AG20443 (cell line): ENCODE measurements around the gene COL4A2.
"Not testable (repeated sequence)": the region's sequence is repeated elsewhere in the genome, so short reads cannot be mapped to it uniquely, and the experiment has no call there.

Source experiments
- DNase-seq: peaks from one replicate; pipeline ENCODE4 v3.0.0; 2012; ENCODE audit warnings: low spot score, mixed read lengths

The COL4A2 gene

DNA sequence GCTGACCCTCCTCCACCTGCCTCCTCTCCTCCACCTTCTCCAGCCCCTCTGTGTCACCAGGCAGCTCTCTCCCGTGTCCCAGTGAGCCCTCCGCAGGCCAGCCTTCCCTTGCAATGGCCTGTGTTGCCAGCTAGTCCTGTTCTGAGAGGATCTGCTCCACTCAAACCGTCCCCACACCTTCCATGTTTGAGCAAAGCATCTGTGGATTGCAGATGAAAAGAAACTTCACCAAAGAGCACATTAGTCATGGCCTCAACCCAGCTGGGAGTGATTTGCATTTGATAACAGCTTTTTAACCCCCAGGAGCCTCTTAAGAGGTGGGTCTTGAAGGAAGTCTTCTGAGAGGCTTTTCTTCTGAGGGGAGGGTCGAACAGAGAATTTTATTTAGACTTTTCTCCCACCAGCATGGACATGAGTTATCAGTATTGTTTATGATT, 72.8 kb downstream of the COL4A2 start:
- peak; percentile 26 for DNase-seq

DNA sequence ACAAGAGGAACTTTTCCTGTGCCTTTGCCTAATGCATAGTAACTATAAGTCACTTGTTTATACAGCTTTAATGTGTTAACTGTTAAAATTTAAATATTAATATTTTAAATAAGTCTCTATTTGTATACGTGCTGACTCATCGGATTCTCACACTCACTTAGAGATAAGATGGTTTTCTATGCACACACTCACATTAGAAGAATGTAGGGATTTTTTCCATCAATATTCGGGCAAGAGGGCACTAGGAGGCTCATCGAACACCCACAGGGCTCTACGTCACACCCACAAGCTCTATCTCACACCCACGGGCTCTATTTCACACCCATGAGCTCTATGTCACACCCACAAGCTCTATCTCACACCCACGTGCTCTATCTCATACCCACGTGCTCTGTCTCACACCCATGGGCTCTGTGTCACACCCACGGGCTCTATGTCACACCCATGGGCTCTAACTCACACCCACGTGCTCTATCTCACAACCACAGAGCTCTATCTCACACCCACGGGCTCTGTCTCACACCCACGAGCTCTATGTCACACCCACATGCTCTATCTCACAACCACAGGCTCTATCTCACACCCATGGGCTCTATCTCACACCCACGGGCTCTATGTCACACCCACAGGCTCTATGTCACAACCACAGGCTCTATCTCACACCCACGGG, 73.4 kb downstream of the COL4A2 start:
- no peak for DNase-seq

DNA sequence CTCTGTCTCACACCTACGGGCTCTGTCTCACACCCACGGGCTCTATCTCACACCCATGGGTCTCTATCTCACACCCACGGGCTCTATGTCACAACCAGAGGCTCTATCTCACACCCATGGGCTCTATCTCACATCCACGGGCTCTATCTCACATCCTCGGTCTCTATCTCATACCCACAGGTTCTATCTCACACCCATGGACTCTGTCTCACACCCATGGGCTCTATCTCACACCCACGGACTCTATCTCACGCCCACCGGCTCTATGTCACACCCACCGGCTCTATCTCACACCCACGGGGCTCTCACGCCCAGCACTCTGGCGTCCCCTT, 73.9 kb downstream of the COL4A2 start:
- no peak for DNase-seq

DNA sequence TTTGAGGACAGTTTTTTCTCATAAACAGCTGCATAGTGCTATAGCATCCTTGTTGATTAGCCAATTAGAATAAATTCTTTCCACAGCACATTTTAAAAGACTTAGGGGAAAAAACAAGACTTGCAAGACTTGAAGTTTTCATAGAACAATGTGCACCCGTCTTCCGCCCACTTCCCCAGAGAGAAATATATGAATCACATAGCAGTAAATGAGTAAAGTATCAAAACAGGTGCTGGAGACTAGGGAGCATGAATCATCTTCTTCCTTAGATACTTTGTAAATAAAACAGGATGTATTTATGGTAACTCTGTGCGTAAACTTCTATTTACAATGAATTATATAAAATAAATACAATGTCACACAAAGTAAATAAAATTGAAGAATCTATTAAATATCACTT, 75.1 kb downstream of the COL4A2 start:
- DNase-seq, result no peak

DNA sequence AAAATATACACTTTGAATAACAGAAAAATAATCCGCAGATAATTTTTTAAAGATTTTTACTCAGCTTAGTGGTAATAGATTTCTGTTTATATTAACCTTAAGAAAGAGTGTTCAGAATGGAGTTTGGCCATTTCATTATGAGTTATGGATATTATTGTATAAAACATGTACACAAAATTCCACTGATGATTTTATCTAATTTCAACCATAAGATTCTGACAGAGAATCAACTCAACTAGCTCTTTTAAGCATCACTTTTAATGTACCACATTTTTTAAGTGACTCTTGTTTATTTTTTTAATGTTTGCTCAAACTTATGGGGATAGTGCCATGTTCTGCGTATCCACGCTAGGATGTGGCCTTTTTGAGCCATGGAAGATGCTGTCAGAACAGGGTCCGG, 75.7 kb downstream of the COL4A2 start:
- DNase-seq, result no peak

DNA sequence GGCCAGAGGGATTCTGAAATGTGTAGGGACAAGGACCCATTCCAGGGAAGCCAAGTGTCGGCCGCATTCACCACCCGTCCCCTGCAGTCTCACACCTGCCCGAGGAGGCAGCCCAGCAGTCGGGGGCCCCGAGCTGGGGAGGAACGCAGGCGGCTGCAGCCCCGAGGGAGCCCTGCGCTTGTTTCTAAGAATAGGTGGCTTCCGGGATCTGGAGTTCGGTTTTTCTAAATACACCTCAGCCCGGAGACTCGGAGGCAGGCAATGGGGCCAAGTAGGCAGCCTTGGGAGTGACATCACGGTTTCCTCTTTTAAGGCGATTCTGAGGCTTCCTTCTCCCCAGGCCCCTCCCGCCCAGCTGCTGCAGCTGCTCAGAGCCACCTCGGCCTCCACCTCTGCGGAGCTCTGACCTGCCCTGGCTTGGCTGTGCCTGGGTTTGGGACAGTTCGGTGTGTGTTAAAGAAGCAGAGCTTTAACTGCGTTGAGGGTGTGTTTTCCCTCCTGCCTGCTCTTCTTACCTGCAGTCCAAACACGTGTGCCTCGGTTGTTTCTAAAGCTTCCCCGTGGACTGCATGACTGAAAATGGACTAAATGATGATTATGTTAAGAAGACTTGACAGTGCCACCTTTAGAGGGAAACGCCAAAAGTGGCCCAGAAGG, 80.5 kb downstream of the COL4A2 start:
- no peak for DNase-seq

DNA sequence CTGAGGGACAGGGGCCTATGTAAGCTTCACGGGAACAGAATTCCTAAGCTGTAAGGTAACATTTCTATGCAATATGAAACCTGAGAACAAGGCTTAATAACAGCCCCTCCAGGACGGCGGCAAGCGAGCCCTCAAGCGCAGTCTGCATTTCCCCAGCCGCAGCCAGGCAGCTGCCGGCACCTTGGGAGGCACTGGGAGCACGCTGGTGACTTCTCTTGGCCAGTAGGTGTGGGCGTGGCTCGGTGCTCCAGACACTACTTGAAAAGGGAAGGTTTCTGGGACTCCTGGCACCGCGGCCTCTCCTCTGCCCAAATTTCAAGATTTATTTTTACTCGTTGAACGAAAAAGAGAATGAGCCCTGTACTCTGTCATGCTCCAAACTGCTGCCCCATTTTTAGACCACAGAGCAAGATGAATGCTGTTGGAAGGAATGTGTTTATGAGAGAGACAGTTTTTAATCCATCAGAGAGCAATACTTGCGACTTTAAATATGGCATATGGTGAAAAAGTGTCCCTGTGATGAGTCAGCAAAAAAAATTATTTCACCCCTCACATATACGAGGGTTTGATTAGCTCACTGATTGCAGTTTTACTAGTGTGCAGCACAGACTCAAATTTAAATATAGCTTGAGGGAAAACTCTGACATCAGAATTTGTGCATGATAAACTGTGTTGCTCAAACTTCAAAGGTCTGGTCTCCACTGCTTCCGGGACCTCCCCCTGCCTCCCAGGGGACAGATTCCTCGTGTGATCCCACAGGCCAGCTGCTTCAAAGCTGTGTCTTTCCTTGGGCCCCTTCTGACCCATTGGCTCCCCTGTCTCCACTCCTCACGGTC, 81.2 kb downstream of the COL4A2 start:
- peak; percentile 59 for DNase-seq

DNA sequence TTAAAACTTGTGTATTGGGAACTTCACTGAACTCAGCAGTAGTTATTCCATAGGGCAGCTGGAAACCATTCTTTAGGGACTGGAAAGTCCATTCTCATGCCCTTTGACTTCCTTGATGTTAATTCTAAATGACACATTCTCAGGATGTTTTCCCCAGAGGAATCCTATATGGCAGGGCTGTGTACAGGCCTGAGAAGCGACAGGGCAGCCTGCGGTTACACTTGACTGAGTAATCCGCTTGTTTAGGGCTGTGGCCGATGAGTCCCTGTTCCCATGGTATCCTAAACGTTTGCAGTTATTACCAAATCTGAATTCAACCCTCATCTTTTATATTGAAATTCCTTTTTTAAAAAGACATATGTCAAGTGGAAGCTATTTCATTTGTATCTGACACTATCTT, 83.5 kb downstream of the COL4A2 start:
- peak; percentile 74 for DNase-seq

DNA sequence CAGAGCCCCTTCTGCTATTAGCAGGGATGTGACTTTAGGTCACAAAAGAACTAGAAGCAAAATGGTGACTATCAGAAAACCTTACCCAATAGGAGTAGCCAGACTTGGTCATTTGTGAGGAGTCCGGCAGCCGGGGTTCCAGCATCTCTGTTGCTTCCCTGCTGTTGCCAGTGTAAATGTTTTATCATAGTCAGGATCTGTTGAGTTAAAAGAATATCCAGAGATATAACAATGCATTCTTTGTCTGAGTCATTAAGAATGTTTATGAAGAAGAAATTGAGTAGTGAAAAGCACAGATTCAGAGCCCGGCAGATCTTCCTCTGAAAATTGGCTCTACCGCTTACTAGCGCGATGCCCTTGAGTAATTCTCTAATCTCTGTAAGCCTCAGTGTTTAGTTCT, 84.2 kb downstream of the COL4A2 start:
- no peak for DNase-seq

DNA sequence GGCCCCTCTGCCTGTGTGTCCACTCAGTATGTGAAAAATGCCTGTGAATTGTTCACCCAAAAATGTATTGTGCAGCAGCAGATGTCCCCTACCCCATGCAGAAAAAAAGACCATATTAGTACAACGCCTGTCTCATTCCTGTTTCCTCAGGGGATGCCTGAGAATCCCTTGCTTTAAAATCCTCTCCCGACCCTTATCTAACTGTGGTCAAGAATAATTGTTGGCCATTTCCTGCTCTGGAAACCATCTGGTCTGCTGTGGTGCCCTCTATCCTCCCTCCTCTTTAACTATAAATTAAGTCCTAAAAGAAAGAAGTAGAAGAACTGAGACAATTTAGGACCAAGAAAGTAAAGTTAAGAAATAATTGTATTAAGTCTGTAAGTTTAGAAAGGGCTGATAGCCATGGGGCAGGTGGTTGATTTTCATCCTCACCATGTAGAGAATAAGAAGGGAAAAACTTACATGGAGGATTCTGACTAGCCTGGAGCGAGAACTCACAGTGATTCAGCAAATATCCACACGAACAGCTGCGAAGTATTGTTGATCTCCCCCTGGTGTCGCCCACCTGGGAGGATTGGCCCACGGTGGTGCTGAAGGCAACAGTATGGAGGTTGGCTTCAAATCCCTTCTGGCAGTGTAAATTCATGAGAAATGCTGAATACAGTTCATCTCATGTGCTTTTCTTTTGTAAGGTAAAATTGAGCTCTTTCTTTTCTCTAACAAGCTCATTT, 85.6 kb downstream of the COL4A2 start:
- DNase-seq, result peak; percentile 39

DNA sequence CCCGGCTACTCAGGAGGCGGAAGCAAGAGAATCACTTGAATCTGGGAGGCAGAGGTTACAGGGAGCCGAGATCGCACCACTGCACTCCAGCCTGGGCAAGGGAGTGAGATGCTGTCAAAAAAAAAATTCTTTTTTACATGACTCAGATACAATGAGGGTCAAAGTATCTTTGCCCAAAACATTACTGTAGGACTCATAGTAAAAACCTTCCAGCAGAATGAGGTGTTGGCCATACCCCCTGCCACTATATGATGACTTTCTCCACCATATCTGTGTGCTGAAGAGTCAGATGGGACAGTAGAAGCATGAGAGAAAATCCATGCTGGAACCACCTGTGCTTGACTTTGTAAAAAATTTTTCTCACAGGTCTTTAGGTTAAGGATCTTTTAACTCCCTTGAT, 86.7 kb downstream of the COL4A2 start:
- DNase-seq, result no peak

DNA sequence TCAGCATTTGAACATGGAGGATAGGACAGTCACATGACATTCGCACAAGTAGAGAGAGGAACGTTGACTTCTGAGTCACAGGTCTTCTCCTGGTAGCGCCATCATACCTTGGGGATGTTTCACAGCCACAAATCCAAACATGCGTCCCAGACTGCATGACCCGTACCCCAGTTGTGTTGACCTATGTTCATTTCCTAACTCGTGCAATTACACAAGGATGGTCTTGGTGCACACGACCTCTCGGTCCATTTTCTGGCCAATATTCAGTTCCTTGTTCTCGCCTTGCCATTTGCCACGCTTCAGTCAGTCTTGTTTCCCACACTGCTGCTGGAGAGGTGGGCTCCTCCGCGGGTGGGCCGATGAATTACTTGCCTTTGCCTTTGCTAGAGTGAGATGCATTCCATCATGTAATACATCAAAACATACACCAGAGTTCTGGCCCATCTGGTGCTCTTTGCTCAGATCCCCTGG, 87.3 kb downstream of the COL4A2 start:
- DNase-seq, result no peak

DNA sequence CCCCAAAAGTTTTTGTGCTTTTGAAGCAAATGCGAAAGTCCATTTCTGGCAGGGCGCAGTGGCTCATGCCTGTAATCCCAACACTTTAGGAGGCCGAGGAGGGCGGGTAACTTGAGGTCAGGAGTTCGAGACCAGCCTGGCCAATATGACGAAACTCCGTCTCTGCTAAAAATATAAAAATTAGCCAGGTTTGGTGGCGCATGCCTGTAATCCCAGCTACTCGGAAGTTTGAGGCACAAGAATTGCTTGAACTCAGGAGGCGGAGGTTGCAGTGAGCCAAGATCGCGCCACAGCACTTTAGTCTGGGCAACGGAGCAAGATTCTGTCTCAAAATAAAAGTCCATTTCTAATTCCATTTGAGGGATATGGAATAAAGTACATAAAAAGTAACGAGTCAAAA, 88.5 kb downstream of the COL4A2 start:
- DNase-seq, result not testable (repeated sequence)

DNA sequence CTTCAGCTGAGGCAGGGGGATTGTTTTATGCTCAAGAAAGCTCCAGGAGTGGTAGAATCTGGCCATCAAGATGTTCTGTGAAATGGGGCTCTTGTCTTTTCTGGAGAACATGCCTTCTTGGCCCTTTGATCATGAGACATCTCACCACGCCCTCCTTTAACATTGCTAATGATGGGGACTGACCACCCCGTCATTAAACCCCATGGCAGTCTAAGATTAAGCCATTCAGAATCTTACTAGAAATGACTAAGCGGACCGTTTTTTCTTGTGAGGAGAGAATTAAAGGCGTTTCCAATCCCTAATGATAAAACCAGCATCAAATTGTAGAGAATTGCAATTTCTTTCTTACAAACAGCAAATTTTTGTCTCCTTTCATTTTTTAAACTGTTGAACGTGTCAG, 89.4 kb downstream of the COL4A2 start:
- peak; percentile 38 for DNase-seq

DNA sequence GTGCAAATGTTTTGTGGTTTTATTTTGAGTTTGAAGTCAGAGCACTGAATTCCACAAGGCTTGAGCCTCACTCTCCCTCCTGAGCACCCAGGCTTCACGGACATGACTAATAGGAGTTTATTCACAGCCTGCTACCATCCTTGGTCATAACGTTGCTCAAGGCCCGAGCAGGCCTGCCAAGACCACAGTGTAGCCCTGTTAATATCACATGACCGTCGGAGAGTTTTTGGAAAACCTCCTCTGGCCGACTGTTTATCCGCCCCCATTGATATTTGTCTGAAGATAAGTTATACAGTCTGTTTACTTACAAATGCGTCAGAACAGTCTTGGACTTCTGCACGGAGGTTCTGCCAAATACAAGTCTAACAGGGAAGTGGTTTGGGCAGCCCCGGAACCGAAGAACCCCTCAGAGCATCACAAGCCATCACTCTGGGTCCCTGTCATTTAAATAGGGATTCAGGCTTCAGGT, 89.9 kb downstream of the COL4A2 start:
- peak; percentile 92 for DNase-seq

DNA sequence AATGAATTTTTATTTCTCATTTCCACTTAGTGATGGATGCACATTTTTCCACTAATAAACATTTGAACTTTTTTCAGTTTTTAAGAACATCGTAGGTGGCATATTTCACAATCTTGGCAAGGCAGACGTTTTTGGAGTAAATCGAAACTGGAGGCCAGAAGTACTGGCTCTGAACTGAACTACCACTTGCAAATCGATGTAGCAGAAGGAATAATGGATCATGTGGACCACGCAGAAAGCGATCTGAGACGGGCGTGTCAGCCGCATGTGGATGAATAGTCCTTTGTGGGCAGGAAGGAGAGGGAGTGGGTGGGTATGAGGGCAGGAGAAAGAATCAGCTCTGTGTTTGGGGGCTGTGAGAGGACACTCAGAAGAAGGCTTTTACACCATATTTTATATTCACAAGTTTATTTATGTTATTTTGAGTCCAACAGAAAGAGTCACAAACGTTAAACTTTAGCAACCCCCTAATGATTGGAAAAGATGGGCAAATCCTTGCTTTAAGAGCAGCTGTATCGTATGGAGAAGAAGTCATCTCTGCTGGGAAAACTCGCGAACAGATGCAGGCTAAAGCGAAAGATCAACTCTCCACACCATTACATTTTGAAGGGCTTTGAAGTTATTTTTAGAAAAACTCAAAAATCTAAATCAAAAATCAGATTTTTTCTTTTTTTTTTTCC, 90.5 kb downstream of the COL4A2 start:
- DNase-seq, result peak; percentile 43

DNA sequence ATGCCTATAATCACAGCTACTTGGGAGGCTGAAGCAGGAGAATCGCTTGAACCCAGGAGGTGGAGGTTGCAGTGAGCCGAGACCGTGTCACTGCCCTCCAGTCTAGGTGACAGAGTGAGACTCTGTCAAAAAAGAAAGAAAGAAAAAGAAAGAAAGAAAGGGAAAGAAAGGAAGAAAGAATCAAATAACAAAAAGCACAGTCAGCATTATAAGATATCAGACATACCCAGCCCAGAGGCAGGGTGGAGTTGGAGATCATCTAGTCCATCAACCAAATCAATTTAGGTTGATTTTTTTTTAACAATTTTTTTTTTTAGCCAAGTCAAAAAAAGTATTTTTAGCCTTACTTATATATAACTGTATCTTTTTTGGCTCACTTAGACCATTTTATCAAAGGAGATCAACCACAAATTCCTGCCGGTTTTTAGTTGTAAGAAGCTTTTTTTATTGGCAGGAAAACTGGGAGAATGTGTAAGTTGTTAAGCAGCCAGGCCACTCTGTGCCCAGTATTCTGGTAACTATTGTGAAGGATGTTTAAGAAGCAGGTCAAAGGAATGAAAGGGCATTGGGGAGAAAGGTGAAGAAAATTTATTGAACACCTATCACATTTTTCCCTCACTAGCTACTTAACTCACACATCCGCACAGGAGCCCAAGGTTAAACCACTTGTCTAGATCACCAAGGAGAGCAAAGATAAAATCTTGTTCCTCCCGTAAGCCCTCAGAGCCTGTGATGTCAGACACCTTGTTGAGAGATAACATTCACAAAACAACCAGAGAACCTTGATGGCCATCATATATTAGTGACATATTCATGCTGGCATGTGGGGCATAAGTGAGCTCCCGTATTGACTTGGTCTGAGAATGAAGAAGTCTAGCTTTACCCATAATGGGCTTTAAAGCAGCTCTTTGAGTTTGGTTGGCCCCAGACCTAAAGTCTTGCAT, 91.8 kb downstream of the COL4A2 start:
- DNase-seq, result no peak

DNA sequence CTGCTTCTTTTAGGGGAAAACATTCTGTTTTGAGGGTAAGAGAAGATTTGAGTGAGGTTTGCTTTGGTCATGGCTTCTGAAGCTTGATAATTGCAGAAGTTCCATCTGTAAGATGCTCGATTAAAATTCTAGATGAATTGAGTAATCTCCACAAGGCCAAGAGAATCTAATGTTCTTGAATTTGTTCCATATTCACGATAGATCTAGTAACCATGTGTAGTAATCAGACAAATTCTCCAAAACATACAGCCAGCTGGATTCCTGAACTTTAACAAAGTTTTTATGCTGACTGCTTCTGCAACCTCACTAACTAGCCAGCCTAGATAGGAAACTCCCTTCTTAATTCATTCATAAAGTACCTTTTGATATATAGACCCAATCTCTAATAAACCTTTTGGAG, 92.7 kb downstream of the COL4A2 start:
- no peak for DNase-seq

DNA sequence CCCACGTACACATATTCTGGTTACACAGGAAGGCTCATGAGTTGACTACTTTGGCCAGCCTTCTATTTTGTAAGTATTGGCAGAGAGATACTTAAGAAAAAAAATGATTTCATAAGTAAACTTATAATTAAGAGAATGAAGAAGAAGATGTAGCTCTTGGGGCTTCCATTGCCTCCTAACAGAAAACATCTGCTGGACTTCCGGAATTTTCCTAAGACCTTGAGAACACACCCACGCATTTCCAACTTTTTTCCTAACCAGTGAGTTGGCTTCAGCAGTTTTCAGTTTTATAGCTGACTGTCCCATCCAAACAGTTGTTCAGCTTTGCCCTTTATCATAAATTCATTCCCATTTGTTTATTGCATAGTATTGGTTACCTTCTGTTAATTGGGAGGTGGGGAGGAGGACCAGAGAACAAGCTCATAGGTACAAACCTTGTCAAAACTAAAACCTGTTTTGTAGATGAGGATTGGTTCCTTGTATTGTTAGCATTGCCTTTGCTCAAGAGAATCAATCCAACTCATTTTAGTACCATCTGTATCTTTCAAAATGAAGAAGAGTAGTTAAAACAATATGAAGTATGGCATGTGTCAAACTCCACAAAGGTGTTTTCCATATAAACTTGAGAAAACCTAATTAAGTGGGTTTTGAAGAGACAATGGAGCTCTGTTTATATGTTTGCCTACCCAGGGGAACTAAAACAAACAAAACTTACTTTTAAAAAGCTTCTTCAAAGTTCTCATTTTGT, 93.9 kb downstream of the COL4A2 start:
- DNase-seq, result peak; percentile 53
